Measurements from ENCODE around the gene SCN3A.

SCN3A gene

GRCh38 chr2:165070076-165070475, 133.8 kb downstream of the SCN3A start:
- no peak overlapping the region for H3K4me3 ChIP-seq (ENCODE audit: low read depth, low read length)
- in situ Hi-C loops (cut with HindIII; ENCODE audit: low sequenced_read_pairs) = no loop called here
- no peak for TF ChIP-seq CTCF (IDR thresholded peaks at IDR 0.05; ENCODE audit: low read depth, low read length)
- DNase-seq (ENCODE audit: low read depth, low spot score) = no peak

GRCh38 chr2:165069151-165069550, 134.7 kb downstream of the SCN3A start:
- DNase-seq (ENCODE audit: low read depth, low spot score) = no peak
- no peak for TF ChIP-seq CTCF (IDR thresholded peaks at IDR 0.05; ENCODE audit: low read depth, low read length)
- H3K4me3 ChIP-seq (ENCODE audit: low read depth, low read length) = no peak overlapping the region
- in situ Hi-C loops (cut with HindIII; ENCODE audit: low sequenced_read_pairs) = no loop called here

- in situ Hi-C loops (cut with HindIII; ENCODE audit: low sequenced_read_pairs) = no loop called here
- peak overlapping the region; percentile 21 for H3K4me3 ChIP-seq (ENCODE audit: low read depth, low read length)
- no peak for TF ChIP-seq CTCF (IDR thresholded peaks at IDR 0.05; ENCODE audit: low read depth, low read length)
- DNase-seq (ENCODE audit: low read depth, low spot score) = no peak
These were observed 135.4 kb downstream of the SCN3A start for GRCh38 chr2:165068487-165068757.

- H3K4me3 ChIP-seq (ENCODE audit: low read depth, low read length) = peak overlapping the region; percentile 21
- in situ Hi-C loops (cut with HindIII; ENCODE audit: low sequenced_read_pairs) = no loop called here
- TF ChIP-seq CTCF (IDR thresholded peaks at IDR 0.05; ENCODE audit: low read depth, low read length) = no peak
- peak; percentile 76 for DNase-seq (ENCODE audit: low read depth, low spot score)
These were observed 136.0 kb downstream of the SCN3A start for GRCh38 chr2:165067643-165068486.

GRCh38 chr2:165064743-165065142, 139.1 kb downstream of the SCN3A start:
- in situ Hi-C loops (cut with HindIII; ENCODE audit: low sequenced_read_pairs) = no loop called here
- DNase-seq (ENCODE audit: low read depth, low spot score) = no peak
- H3K4me3 ChIP-seq (ENCODE audit: low read depth, low read length) = no peak overlapping the region
- TF ChIP-seq CTCF (IDR thresholded peaks at IDR 0.05; ENCODE audit: low read depth, low read length) = no peak

- TF ChIP-seq CTCF (IDR thresholded peaks at IDR 0.05; ENCODE audit: low read depth, low read length) = no peak
- no peak for DNase-seq (ENCODE audit: low read depth, low spot score)
- no peak overlapping the region for H3K4me3 ChIP-seq (ENCODE audit: low read depth, low read length)
- in situ Hi-C loops (cut with HindIII; ENCODE audit: low sequenced_read_pairs) = no loop called here
These were observed 143.4 kb downstream of the SCN3A start for GRCh38 chr2:165060411-165060810.

Data from astrocyte of the spinal cord (primary cell).